MM.1S (cell line): ENCODE results near the gene ARL3.

ENCODE experiments used
- DNase-seq: peaks from one replicate; pipeline ENCODE4 v3.0.0-alpha.2; 2015
- H2AFZ ChIP-seq: fragments of 300-600 bp; sonication (generic); 2 replicates; pipeline ENCODE4 v1.6.0; 2016; ENCODE audit warnings: antibody characterized with exemption, low read length
- H3F3A ChIP-seq: fragments of 300-600 bp; sonication (generic); 2 replicates; pipeline ENCODE4 v1.6.1; 2016; ENCODE audit warnings: mild to moderate bottlenecking, antibody characterized with exemption, low read length, moderate library complexity, mixed read lengths; ENCODE audit not compliant: insufficient read depth
- H3K27ac ChIP-seq: fragments of 300-600 bp; sonication (generic); 2 replicates; pipeline ENCODE4 v1.5.1; 2016; ENCODE audit warnings: mild to moderate bottlenecking, low read length
- H3K27me3 ChIP-seq: fragments of 300-600 bp; sonication (generic); replicated peaks from 2 replicates; pipeline ENCODE4 v1.6.0; 2016; ENCODE audit warnings: low read length; ENCODE audit not compliant: insufficient read depth
- H3K36me3 ChIP-seq: fragments of 300-600 bp; sonication (generic); replicated peaks from 2 replicates; pipeline ENCODE4 v1.6.1; 2016; ENCODE audit warnings: mild to moderate bottlenecking, low read length, mixed read lengths; ENCODE audit not compliant: insufficient read depth
- H3K4me1 ChIP-seq: fragments of 300-600 bp; sonication (generic); 2 replicates; pipeline ENCODE4 v1.6.1; 2016; ENCODE audit warnings: low read length, mixed read lengths
- H3K4me2 ChIP-seq: fragments of 300-600 bp; sonication (generic); 2 replicates; pipeline ENCODE4 v1.6.0; 2016; ENCODE audit warnings: low read depth, low read length
- H3K4me3 ChIP-seq: fragments of 300-600 bp; sonication (generic); 2 replicates; pipeline ENCODE4 v1.5.1; 2016; ENCODE audit warnings: low read length, mixed read lengths
- H3K79me2 ChIP-seq: fragments of 300-600 bp; sonication (generic); 2 replicates; pipeline ENCODE4 v1.6.1; 2016; ENCODE audit warnings: mixed run types, low read length, mixed read lengths
- H3K9ac ChIP-seq: fragments of 300-600 bp; sonication (generic); 2 replicates; pipeline ENCODE4 v1.6.1; 2016; ENCODE audit warnings: low read length, mixed read lengths
- H3K9me2 ChIP-seq: fragments of 300-600 bp; sonication (generic); replicated peaks from 2 replicates; pipeline ENCODE4 v1.6.1; 2016; ENCODE audit warnings: mild to moderate bottlenecking, low read length, mixed read lengths; ENCODE audit not compliant: insufficient read depth
- H3K9me3 ChIP-seq: fragments of 300-600 bp; sonication (generic); replicated peaks from 2 replicates; pipeline ENCODE4 v1.6.1; 2016; ENCODE audit warnings: mild to moderate bottlenecking, low read length, mixed read lengths; ENCODE audit not compliant: insufficient read depth
- H4K20me1 ChIP-seq: fragments of 300-600 bp; sonication (generic); 2 replicates; pipeline ENCODE4 v1.6.1; 2016; ENCODE audit warnings: mild to moderate bottlenecking, low read length, moderate library complexity, mixed read lengths; ENCODE audit not compliant: insufficient read depth
- EZH2 ChIP-seq: fragments of 300-600 bp; sonication (generic); optimal IDR thresholded peaks from 2 replicates; pipeline ENCODE3; 2017; ENCODE audit warnings: low read depth, mild to moderate bottlenecking, antibody characterized with exemption, low read length, mixed read lengths
- EZH2phosphoT487 ChIP-seq: fragments of 300-600 bp; sonication (generic); IDR thresholded peaks from 2 replicates; pipeline ENCODE4 v1.6.1; 2018; ENCODE audit warnings: antibody characterized with exemption, low read length
- TF ChIP-seq, protein P1 (sequence below): fragments of 300-600 bp; sonication (generic); IDR thresholded peaks from 2 replicates; pipeline ENCODE4 v1.5.1; 2016; ENCODE audit warnings: antibody characterized with exemption, low read length, mixed read lengths

ARL3 gene

DNA sequence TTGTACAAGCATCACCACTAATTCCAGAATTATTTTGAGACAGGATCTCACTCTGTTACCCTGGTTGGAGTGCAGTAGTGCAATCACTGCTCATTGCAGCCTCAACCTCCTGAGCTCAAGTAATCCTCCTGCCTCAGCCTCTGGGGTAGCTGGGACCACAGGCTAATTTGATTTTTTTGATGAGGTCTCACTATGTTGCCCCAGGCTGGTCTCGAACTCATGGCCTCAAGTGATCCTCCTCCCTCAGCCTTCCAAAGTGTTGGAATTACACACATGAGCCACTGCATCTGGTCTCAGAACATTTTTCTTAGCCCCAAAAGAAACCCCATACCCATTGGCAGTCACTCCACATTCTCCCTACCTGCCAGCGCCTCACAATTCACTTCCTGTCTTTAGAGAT is 26.0 kb upstream of the ARL3 start:
- no peaks in the 10 kb centered on the region for H3K9me2 ChIP-seq
- no peak for TF ChIP-seq EZH2phosphoT487
- no peak for TF ChIP-seq EZH2
- TF ChIP-seq, protein P1, sequence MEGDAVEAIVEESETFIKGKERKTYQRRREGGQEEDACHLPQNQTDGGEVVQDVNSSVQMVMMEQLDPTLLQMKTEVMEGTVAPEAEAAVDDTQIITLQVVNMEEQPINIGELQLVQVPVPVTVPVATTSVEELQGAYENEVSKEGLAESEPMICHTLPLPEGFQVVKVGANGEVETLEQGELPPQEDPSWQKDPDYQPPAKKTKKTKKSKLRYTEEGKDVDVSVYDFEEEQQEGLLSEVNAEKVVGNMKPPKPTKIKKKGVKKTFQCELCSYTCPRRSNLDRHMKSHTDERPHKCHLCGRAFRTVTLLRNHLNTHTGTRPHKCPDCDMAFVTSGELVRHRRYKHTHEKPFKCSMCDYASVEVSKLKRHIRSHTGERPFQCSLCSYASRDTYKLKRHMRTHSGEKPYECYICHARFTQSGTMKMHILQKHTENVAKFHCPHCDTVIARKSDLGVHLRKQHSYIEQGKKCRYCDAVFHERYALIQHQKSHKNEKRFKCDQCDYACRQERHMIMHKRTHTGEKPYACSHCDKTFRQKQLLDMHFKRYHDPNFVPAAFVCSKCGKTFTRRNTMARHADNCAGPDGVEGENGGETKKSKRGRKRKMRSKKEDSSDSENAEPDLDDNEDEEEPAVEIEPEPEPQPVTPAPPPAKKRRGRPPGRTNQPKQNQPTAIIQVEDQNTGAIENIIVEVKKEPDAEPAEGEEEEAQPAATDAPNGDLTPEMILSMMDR, result no peak
- peaks cover 6% of the 10 kb centered on the region; the same call in 1 of the 2 replicates for H3K4me1 ChIP-seq

DNA sequence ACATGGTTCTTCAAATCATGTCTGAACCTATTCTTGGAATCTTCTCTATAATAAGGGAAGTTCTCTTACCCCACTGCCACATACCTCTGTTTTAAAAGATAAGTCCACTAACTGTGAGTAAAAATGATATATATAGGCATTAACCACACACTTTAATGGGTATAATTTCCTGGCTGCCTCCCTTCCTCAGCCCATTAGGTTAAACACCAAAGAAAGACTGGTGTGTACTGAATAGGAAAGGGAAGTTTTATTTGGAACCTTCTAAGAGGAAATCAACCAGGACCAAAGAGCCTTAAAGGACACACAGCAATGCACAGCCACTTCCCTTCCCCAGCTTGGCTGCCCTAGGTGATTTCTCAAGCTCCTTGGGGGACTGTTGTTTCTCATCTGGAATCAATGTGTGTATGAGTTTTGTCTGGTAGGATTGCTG is 24.5 kb upstream of the ARL3 start:
- no peak overlapping the region for H3K9ac ChIP-seq
- no peak overlapping the region for H3K27ac ChIP-seq
- H3K27me3 ChIP-seq, result no peaks in the 10 kb centered on the region
- H3K9me3 ChIP-seq, result no peaks in the 10 kb centered on the region
- no peak overlapping the region for H2AFZ ChIP-seq
- peaks cover under 1% of the 10 kb centered on the region; the same call in 1 of the 2 replicates for H3K79me2 ChIP-seq
- no peak overlapping the region for H3K4me2 ChIP-seq
- H4K20me1 ChIP-seq, result no peaks in the 10 kb centered on the region
- H3F3A ChIP-seq, result no peaks in the 10 kb centered on the region
- H3K36me3 ChIP-seq, result 0 out of 2 replicates have a peak, but pooled peaks cover 4% of the 10 kb centered on the region
- H3K4me3 ChIP-seq, result no peak overlapping the region
- no peak for DNase-seq
- TF ChIP-seq EZH2phosphoT487 (no peak), EZH2 (no peak)
- TF ChIP-seq, protein P1, result no peak
- no peaks in the 10 kb centered on the region for H3K4me1 ChIP-seq
- no peaks in the 10 kb centered on the region for H3K9me2 ChIP-seq

More for the DNA sequence above, 26.0 kb upstream of the ARL3 start:
- Histone ChIP-seq H3F3A (no peaks in the 10 kb centered on the region), H3K27ac (no peak overlapping the region), H3K36me3 (0 out of 2 replicates have a peak, but pooled peaks cover 4% of the 10 kb centered on the region), H3K4me3 (no peak overlapping the region), H4K20me1 (no peaks in the 10 kb centered on the region), H3K9ac (no peak overlapping the region), H3K4me2 (no peak overlapping the region), H3K9me3 (no peaks in the 10 kb centered on the region), H2AFZ (no peak overlapping the region), H3K27me3 (no peaks in the 10 kb centered on the region), H3K79me2 (peaks cover 15% of the 10 kb centered on the region)
- DNase-seq, result no peak

DNA sequence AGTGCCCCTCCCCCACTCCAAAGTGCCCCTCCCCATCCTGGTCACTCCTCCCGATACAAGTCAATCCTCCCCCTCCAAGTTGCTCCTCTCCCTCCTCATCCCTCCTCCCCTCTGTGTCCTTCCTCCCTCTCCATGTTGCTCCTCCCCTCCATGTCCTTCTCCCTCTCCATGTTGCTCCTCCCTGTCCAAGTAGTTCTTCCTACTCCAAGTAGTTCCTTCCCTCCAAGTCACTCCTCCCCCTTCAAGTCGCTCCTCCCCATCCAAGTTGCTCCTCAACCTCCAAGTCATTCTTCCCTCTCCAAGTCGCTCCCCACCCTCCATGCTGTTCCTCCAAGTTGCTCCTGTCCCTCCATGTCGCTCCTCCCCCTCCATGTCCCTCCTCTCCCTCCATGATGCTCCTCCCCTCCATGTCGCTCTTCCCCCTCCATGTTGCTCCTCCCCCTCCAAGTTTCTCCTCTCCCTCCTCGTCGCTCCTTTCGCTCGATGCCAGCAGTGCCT is 20.9 kb upstream of the ARL3 start:
- no peak for DNase-seq
- Histone ChIP-seq H4K20me1 (no peaks in the 10 kb centered on the region), H3F3A (no peaks in the 10 kb centered on the region), H3K4me1 (no peaks in the 10 kb centered on the region), H3K27me3 (no peaks in the 10 kb centered on the region), H3K4me3 (no peak overlapping the region), H3K9me3 (no peaks in the 10 kb centered on the region), H3K9ac (no peak overlapping the region), H3K36me3 (0 out of 2 replicates have a peak, but pooled peaks cover 4% of the 10 kb centered on the region), H2AFZ (no peak overlapping the region), H3K79me2 (no peaks in the 10 kb centered on the region), H3K27ac (no peak overlapping the region), H3K4me2 (no peak overlapping the region), H3K9me2 (no peaks in the 10 kb centered on the region)
- TF ChIP-seq EZH2 (no peak), EZH2phosphoT487 (no peak)
- TF ChIP-seq, protein P1, result no peak
